GM18870 (cell line): ENCODE data around the gene NTM.

Source experiments
- ATAC-seq: cut with Tn5 transposase; IDR thresholded peaks from one replicate; pipeline ENCODE4 v1.9.1; 2021; ENCODE audit warnings: moderate library complexity; ENCODE audit not compliant: unreplicated experiment

The NTM gene

GRCh38 chr11:132115454-132115853, 745.0 kb downstream of the NTM start:
- no peak for ATAC-seq

- no peak for ATAC-seq
Measured at GRCh38 chr11:132116516-132116915, 746.1 kb downstream of the NTM start.

GRCh38 chr11:132118661-132119060, 748.2 kb downstream of the NTM start:
- ATAC-seq = no peak

GRCh38 chr11:132119573-132119972, 749.2 kb downstream of the NTM start:
- no peak for ATAC-seq

- no peak for ATAC-seq
Measured at GRCh38 chr11:132122735-132123134, 752.3 kb downstream of the NTM start.

GRCh38 chr11:132123449-132123848, 753.0 kb downstream of the NTM start:
- ATAC-seq = no peak

- ATAC-seq = no peak
Measured at GRCh38 chr11:132123854-132124835, 753.7 kb downstream of the NTM start.

- ATAC-seq = no peak
Measured at GRCh38 chr11:132125988-132126871, 755.8 kb downstream of the NTM start.

- no peak for ATAC-seq
Measured at GRCh38 chr11:132126973-132127899, 756.8 kb downstream of the NTM start.

- no peak for ATAC-seq
Measured at GRCh38 chr11:132127900-132128288, 757.5 kb downstream of the NTM start.

- ATAC-seq = no peak
Measured at GRCh38 chr11:132131047-132131446, 760.6 kb downstream of the NTM start.

- no peak for ATAC-seq
Measured at GRCh38 chr11:132131961-132132360, 761.5 kb downstream of the NTM start.

GRCh38 chr11:132134322-132134721, 763.9 kb downstream of the NTM start:
- ATAC-seq = no peak

GRCh38 chr11:132137289-132137980, 767.0 kb downstream of the NTM start:
- ATAC-seq = no peak

- no peak for ATAC-seq
Measured at GRCh38 chr11:132137981-132138313, 767.5 kb downstream of the NTM start.

GRCh38 chr11:132139181-132139580, 768.8 kb downstream of the NTM start:
- no peak for ATAC-seq

- ATAC-seq = no peak
Measured at GRCh38 chr11:132140056-132140455, 769.6 kb downstream of the NTM start.

- no peak for ATAC-seq
Measured at GRCh38 chr11:132142121-132142520, 771.7 kb downstream of the NTM start.

GRCh38 chr11:132142554-132142953, 772.1 kb downstream of the NTM start:
- no peak for ATAC-seq

- no peak for ATAC-seq
Measured at GRCh38 chr11:132147464-132147863, 777.0 kb downstream of the NTM start.
